Activated CD4-positive, alpha-beta T cell treated with anti-CD3 and anti-CD28 coated beads for 48 hours (primary cell): Measurements from ENCODE around the gene TBC1D8.

Source experiments
- DNase-seq: peaks from one replicate; pipeline ENCODE4 v3.0.0-alpha.2; 2020

The TBC1D8 gene

DNA sequence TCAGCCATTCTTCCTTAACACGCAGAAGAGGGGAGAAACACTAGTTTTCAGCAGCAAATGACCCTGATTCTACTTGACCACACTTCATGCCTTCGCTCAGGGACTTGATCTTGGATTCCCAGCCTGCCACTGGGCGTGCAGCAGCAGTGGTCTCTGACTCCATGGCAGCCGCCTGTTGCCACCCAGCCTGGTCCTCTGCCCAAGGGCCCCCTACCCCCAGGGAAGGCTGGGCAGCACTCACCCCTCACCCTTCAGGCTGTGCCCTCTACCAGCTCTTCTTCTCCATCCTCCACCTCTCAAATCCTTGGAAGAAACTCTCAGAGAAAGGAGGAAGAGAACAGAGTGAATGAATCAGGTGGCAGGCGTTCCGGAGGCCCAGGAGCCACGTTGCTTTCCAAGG lies 181.2 kb downstream of the TBC1D8 start:
- no peak for DNase-seq

DNA sequence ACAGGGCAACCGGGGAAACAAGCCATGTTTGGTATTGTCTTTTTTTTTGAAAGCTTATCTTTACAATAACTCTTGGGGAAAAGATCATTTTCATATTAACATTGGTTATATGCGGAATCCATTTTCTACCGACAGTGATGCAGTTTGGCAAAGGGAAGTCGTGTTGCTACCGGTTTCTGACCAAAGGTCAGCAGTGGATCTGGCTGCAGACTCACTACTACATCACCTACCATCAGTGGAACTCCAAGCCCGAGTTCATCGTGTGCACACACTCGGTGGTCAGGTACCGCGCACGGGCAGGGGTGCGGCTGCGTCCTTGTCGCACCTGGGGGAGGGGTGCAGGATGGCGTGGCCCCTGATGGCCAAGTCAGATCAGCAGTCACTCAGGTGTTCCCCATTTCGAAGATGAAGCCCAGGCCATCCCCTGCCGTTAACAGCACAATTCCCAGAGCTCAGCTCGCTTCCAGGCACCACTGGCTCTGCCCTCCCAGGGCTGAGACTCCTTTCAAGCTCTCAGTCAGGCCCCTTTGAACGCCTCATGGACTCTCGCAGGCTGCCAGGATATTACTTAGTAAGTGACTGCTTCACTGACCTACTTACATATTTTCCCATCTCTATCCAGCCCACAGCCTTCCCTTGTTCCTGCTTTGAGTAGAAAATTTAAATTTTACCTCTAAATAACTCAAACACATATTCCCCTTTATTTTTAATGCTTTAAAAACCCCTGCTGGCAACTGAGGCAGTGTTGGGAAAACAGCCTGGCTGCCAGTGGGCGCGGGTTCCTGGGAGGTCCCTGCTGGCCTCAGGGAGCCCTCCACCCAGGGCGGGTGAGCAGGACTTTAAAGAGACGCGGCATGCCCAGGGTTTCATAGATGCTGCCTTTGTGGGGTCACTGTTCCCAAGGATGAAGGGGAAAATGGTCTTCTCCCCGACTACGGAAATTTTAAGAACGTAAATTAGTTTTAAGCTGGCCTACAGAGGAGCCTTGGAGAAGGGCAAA lies 182.7 kb downstream of the TBC1D8 start:
- DNase-seq: no peak

GRCh38 chr2:100967716-100968115 lies 183.5 kb downstream of the TBC1D8 start:
- DNase-seq: no peak

DNA sequence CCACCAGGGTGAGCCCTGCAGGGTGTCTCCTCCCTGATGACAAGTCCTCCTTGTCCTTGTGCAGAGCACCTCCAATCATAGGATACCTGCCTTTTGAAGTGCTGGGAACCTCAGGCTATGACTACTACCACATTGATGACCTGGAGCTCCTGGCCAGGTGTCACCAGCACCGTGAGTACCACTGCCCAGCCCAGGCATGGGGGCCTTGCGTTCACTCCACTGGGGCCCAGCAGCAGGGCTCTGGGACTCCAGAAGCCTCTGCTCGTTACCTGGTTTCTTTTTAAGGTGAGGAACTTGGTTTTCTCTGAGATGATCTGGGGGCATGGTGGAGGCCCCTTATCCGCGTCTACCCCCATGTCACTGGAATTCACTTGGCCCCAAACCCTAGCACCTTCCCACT lies 185.6 kb downstream of the TBC1D8 start:
- DNase-seq: no peak

DNA sequence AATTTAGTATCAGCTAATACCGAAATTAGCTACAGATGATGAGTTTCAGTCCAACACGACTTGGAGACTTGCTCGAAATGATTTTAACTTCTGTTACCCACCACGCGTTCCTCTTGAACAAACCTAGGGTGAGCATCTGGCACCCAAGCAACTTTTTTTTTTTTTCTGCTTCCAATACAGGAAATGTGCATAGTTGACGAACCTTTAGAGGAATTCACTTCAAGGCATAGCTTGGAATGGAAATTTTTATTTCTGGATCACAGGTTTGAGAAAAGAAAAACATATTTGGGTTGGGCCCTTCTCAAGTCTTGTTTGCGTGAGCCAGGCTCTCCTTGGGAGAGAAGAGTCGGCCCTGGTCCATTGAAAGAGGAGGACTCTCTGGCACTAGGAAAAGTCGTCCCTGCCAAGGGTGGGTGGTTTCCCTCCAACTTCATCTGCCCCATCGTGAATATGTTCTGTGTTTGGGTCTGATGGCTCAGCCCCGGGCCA lies 186.5 kb downstream of the TBC1D8 start:
- DNase-seq: no peak

GRCh38 chr2:100964222-100964621 lies 187.0 kb downstream of the TBC1D8 start:
- no peak for DNase-seq

DNA sequence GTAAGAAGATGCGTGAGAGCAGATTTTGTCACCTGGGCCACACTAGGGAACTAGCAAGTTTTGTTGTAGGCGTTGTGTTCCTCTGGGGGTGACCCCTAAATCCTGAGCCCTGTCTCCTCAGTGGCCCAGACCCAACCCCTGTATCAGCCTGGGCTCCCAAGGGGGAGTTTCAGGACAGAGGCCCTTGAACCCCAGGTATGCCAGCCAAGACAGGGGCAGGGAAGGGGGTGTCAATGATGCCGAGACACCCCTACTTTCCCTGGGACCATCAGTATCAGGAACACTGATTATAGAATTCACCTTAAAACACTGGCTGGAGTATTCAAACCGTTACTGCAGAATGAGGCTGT lies 188.2 kb downstream of the TBC1D8 start:
- no peak for DNase-seq

GRCh38 chr2:100962366-100963025 lies 188.7 kb downstream of the TBC1D8 start:
- DNase-seq: no peak

- no peak for DNase-seq
Observed at GRCh38 chr2:100960688-100961087, 190.5 kb downstream of the TBC1D8 start.

DNA sequence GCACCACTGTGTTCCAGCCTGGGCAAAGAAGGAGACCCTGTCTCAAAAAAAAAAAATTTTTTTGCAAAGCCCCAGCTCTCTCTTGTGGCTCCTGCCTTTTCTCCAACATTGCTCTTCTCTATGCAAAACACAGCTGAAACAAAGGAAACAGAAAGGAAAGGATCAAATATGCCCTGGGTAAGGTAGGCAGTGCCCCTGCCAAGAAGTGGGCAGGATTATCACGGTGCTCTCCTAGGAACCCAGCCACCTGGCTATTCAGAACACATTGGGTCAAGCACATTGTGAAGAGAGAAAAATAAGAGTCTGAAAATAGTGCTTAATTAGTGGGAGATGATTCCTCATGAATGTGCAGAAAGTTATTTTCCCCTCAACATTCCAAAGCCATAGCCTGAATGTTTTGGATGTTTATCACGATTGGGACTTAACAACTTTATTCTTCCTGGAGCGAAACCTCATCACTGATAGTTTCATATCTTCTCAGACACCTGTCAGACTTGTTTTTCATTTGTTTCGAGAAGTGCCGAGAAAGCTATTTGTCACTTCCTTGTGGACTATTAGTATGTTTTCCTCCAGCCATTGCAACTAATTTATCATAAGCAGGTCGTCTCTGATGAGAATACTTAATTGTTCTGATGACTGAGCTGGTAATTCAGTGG lies 191.8 kb downstream of the TBC1D8 start:
- no peak for DNase-seq

- no peak for DNase-seq
Observed at GRCh38 chr2:100957996-100958653, 193.1 kb downstream of the TBC1D8 start.
